ENCODE data around the gene NDUFB10. TPM values are rescaled to one million over a fixed set of nuclear protein-coding genes. Genes with fewer than 3 reads are reported as not detected.

The NDUFB10 gene
- total and polyA plus RNA-seq, 4 donors, result 93.9 to 195 (median 133) TPM

DNA sequence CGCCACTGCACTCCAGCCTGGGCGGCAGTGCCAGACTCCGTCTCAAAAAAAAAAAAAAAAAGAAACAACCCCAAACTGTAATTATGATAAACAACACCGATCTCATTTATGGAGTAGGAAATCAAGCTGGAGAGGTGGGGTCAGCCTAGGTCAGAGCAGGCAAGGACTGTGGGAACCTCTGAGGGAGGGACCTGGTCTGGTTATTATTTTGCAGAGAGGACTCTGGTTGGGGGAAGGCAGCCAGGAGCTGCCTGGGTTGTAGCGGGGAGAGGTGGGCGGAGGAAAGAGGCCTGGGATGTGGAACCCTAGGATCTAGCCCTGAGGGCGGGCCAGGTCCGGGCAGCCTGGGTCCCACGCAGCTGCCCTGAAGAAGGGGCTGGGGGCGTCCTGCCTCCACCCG lies 30.2 kb upstream of the NDUFB10 start:
- no peaks in the 10 kb centered on the region for H3K27me3 ChIP-seq (ENCODE audit: control insufficient read depth in 4 of 4, insufficient read depth in 4 of 4, low read length in 3 of 4)
- TF ChIP-seq, protein P1, sequence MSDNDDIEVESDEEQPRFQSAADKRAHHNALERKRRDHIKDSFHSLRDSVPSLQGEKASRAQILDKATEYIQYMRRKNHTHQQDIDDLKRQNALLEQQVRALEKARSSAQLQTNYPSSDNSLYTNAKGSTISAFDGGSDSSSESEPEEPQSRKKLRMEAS (IDR thresholded peaks at IDR 0.05), result no peak
- TF ChIP-seq FOXA2 (IDR thresholded peaks at IDR 0.05), result no peak
- TF ChIP-seq RXRA (IDR thresholded peaks at IDR 0.05), result peak in 1 of 2 donors; percentile 49
- no peak for TF ChIP-seq FOXA1 (IDR thresholded peaks at IDR 0.05)
- no peak for TF ChIP-seq TAF1 (conservative IDR thresholded peaks at IDR 0.05)
- TF ChIP-seq, protein P2, sequence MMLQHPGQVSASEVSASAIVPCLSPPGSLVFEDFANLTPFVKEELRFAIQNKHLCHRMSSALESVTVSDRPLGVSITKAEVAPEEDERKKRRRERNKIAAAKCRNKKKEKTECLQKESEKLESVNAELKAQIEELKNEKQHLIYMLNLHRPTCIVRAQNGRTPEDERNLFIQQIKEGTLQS (IDR thresholded peaks at IDR 0.05), result no peak
- peak; percentile 20 for TF ChIP-seq SP1 (IDR thresholded peaks at IDR 0.05)
- peak; percentile 50 for DNase-seq (ENCODE audit: low spot score)
- WGBS, result 19% methylated on average over 11 of the region's 11 CpGs
- no peak overlapping the region for H3K9ac ChIP-seq (ENCODE audit: low read depth in 1 of 2, low read length in 2 of 2)
- no peaks in the 10 kb centered on the region for H3K36me3 ChIP-seq (ENCODE audit: control insufficient read depth in 4 of 4, insufficient read depth in 3 of 4, low read depth in 1 of 4, low read length in 3 of 4)
- peaks cover 0 to 26% (median 13%) of the 10 kb centered on the region in 4 donors for H3K4me1 ChIP-seq (ENCODE audit: control insufficient read depth in 4 of 4, insufficient read depth in 4 of 4, low read length in 3 of 4)
- no peaks in the 10 kb centered on the region for H3K9me3 ChIP-seq (ENCODE audit: control insufficient read depth in 4 of 4, low read length in 3 of 4)
- no peak overlapping the region for H3K27ac ChIP-seq (ENCODE audit: low read depth in 1 of 2, low read length in 2 of 2)
- H3K4me3 ChIP-seq (ENCODE audit: low read depth in 1 of 3, low read length in 3 of 3), result peak overlapping the region in 1 of 3 donors; percentile 78

DNA sequence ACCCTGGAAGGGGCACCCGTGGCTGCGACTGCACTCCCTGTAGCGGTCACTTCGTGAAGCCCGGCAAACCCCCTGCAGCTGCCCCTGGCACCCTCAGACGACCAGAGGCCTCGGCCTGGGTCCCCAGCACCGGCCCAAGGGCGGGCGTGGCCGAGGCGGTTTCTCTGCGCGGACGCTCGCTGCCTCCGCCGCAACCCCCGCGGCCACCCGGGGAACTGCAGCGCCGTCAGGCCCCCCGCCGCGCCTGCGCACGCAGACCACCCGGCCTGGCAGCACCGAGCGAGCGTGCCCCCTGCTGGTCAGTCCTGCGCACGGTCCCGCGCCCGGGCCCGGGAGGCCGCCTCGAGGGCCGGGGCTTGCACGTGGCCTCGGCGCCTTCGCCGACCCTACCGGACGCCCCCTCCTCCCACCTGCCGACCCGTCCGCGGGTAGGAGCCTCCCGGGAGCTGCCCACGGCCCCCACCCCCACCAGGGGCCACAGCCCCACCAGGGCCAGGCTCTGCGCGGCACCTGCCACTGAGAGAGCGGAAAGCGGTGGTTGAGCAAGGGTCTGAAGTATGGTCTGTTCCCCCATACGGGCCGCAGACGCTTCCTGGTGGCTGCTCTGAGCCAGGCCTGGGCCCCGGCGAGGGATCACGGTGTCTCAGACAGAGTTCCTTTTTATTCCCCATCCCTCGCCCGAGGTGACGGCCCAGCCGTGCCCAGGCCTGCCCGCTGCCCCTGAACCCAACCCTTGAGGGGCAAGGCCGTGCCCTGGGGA lies 29.6 kb upstream of the NDUFB10 start:
- 16% methylated on average over 70 of the region's 70 CpGs for WGBS
- no peaks in the 10 kb centered on the region for H3K27me3 ChIP-seq (ENCODE audit: control insufficient read depth in 4 of 4, insufficient read depth in 4 of 4, low read length in 3 of 4)
- H3K4me1 ChIP-seq (ENCODE audit: control insufficient read depth in 4 of 4, insufficient read depth in 4 of 4, low read length in 3 of 4), result peaks cover 0 to 26% (median 13%) of the 10 kb centered on the region in 4 donors
- TF ChIP-seq NR2F2 (IDR thresholded peaks at IDR 0.05) (no peak), SP1 (IDR thresholded peaks at IDR 0.05) (no peak), RAD21 (IDR thresholded peaks at IDR 0.05) (peak; percentile 50 to 79), FOXA2 (IDR thresholded peaks at IDR 0.05) (no peak), EGR1 (IDR thresholded peaks at IDR 0.05; ENCODE audit: low read depth in 2 of 2) (no peak), YY1 (IDR thresholded peaks at IDR 0.05) (no peak), CTCF (IDR thresholded peaks at IDR 0.05; ENCODE audit: low read depth, low read length, missing input control) (peak; percentile 99), FOXA1 (IDR thresholded peaks at IDR 0.05) (no peak), REST (IDR thresholded peaks at IDR 0.05) (no peak), HNF4G (IDR thresholded peaks at IDR 0.05) (no peak), ZBTB33 (IDR thresholded peaks at IDR 0.05) (no peak), HNF4A (conservative IDR thresholded peaks at IDR 0.05) (no peak), JUND (IDR thresholded peaks at IDR 0.05) (no peak)
- TF ChIP-seq, protein P1 (IDR thresholded peaks at IDR 0.05), result no peak
- H3K4me3 ChIP-seq (ENCODE audit: low read depth in 1 of 3, low read length in 3 of 3), result peak overlapping the region in 1 of 3 donors; percentile 78
- DNase-seq (ENCODE audit: low spot score), result peak; percentile 95
- no peak overlapping the region for H3K27ac ChIP-seq (ENCODE audit: low read depth in 1 of 2, low read length in 2 of 2)
- H3K9ac ChIP-seq (ENCODE audit: low read depth in 1 of 2, low read length in 2 of 2), result peak overlapping the region in 1 of 2 donors; percentile 47
- no peaks in the 10 kb centered on the region for H3K36me3 ChIP-seq (ENCODE audit: control insufficient read depth in 4 of 4, insufficient read depth in 3 of 4, low read depth in 1 of 4, low read length in 3 of 4)
- no peaks in the 10 kb centered on the region for H3K9me3 ChIP-seq (ENCODE audit: control insufficient read depth in 4 of 4, low read length in 3 of 4)
